H1 (cell line): ENCODE measurements around the gene FXN. TPM values are rescaled to one million over a fixed set of nuclear protein-coding genes. Genes with fewer than 3 reads are reported as not detected.

Experiments
- CTCF ChIA-PET: fragments of 300-600 bp; sonication (Branson Sonifier 250); formaldehyde crosslinking; loops from one replicate; lab custom pipeline; 2021; ENCODE audit not compliant: partially characterized antibody; lab: Charles Lee
- POLR2A ChIA-PET: fragments of 300-600 bp; sonication (Branson Sonifier 250); formaldehyde crosslinking; loops from one replicate; lab custom pipeline; 2021; ENCODE audit warnings: inconsistent platforms; ENCODE audit not compliant: partially characterized antibody; lab: Charles Lee
- DNase-seq, 2 experiments: peaks; one replicate each; pipeline versions ENCODE4 v3.0.0 to v3.0.0-alpha.2; 2010 to 2022; ENCODE audit warnings: low spot score in 2 of 2, low read depth in 1 of 2, mixed read lengths in 1 of 2
- FAIRE-seq: peaks from 2 replicates; lab custom pipeline; 2011; peaks lifted over from hg19 to GRCh38; lab: Jason Lieb, UNC
- H2AFZ ChIP-seq: 2 replicates; pipeline ENCODE4 v1.8.1; 2012; ENCODE audit warnings: low read length, inconsistent platforms
- H2AK5ac ChIP-seq: 2 replicates; pipeline ENCODE4 v1.6.1; 2013; ENCODE audit warnings: low read depth, low read length
- H2BK120ac ChIP-seq: replicated peaks from 2 replicates; pipeline ENCODE3; 2013; ENCODE audit warnings: low read depth, low read length, inconsistent platforms
- H2BK12ac ChIP-seq: 2 replicates; pipeline ENCODE4 v1.6.1; 2013; ENCODE audit warnings: low read depth, low read length
- H2BK15ac ChIP-seq: 2 replicates; pipeline ENCODE4 v1.6.1; 2013; ENCODE audit warnings: low read length
- H2BK20ac ChIP-seq: 2 replicates; pipeline ENCODE4 v1.6.1; 2013; ENCODE audit warnings: low read length
- H2BK5ac ChIP-seq: 2 replicates; pipeline ENCODE4 v1.6.1; 2013; ENCODE audit warnings: low read depth, low read length
- H3K14ac ChIP-seq: 2 replicates; pipeline ENCODE4 v1.6.1; 2013; ENCODE audit warnings: inconsistent platforms; ENCODE audit not compliant: insufficient read length
- H3K18ac ChIP-seq: 2 replicates; pipeline ENCODE4 v1.6.1; 2013; ENCODE audit warnings: low read length; ENCODE audit errors: extremely low read depth
- H3K23ac ChIP-seq: 2 replicates; pipeline ENCODE4 v1.6.1; 2013; ENCODE audit warnings: inconsistent platforms; ENCODE audit not compliant: insufficient read length
- H3K23me2 ChIP-seq: 2 replicates; pipeline ENCODE4 v1.6.1; 2013; ENCODE audit warnings: low read depth, low read length
- H3K27ac ChIP-seq: 2 replicates; pipeline ENCODE4 v1.6.1; 2011; ENCODE audit warnings: low read depth, low read length, inconsistent platforms
- H3K27me3 ChIP-seq, 4 experiments: replicated peaks in 1 of 4; 1 replicate in 1 of 4; 2 replicates in 3 of 4; pipeline versions ENCODE4 v1.6.1 to v1.8.1; 2011 to 2013; ENCODE audit warnings: low read length in 3 of 4, mild to moderate bottlenecking in 3 of 4, inconsistent platforms in 2 of 4, mixed read lengths in 2 of 4, moderate library complexity in 1 of 4; ENCODE audit not compliant: control insufficient read depth in 3 of 4, insufficient read depth in 3 of 4; ENCODE audit errors: extremely low read depth in 1 of 4
- H3K36me3 ChIP-seq, 4 experiments: 2 replicates each; pipeline versions ENCODE4 v1.6.1 to v1.8.1; 2011 to 2013; ENCODE audit warnings: mild to moderate bottlenecking in 4 of 4, low read length in 3 of 4, moderate library complexity in 2 of 4, control low read depth in 1 of 4, inconsistent platforms in 1 of 4; ENCODE audit not compliant: insufficient read depth in 4 of 4, control insufficient read depth in 2 of 4
- H3K4ac ChIP-seq: replicated peaks from 2 replicates; pipeline ENCODE3; 2013; ENCODE audit warnings: low read length, low read depth, mixed read lengths, inconsistent platforms; ENCODE audit not compliant: insufficient read length
- H3K4me1 ChIP-seq, 4 experiments: replicated peaks in 1 of 4; 1 replicate in 1 of 4; 2 replicates in 3 of 4; pipeline versions ENCODE4 v1.6.1 to v1.8.1; 2011 to 2013; ENCODE audit warnings: low read length in 3 of 4, inconsistent platforms in 2 of 4, mixed read lengths in 1 of 4; ENCODE audit not compliant: insufficient read depth in 4 of 4, control insufficient read depth in 3 of 4
- H3K4me2 ChIP-seq, 2 experiments: 2 replicates each; pipeline versions ENCODE4 v1.6.1 to v1.8.1; 2011 to 2013; ENCODE audit warnings: low read depth in 2 of 2, low read length in 2 of 2, control low read depth in 1 of 2, inconsistent platforms in 1 of 2, mild to moderate bottlenecking in 1 of 2; ENCODE audit not compliant: insufficient read depth in 1 of 2
- H3K4me3 ChIP-seq, 4 experiments: fragments of 200-600, 300-600 bp in 1 of 4; sonication (generic), shearing (Covaris generic), sonication (Bioruptor Twin) in 1 of 4; 2 replicates each; pipeline versions ENCODE4 v1.5.1 to v1.8.1; 2011 to 2016; ENCODE audit warnings: low read length in 4 of 4, low read depth in 3 of 4, control low read depth in 2 of 4, inconsistent platforms in 2 of 4, mild to moderate bottlenecking in 2 of 4, mixed read lengths in 1 of 4, moderate library complexity in 1 of 4; ENCODE audit not compliant: insufficient read depth in 2 of 4; ENCODE audit errors: extremely low read depth in 1 of 4
- H3K56ac ChIP-seq: replicated peaks from 2 replicates; pipeline ENCODE3; 2013; ENCODE audit warnings: low read depth, mild to moderate bottlenecking, mixed read lengths, low read length, inconsistent platforms; ENCODE audit not compliant: insufficient read length
- H3K79me1 ChIP-seq: 2 replicates; pipeline ENCODE4 v1.6.1; 2013; ENCODE audit warnings: low read depth, low read length, control low read depth
- H3K79me2 ChIP-seq, 2 experiments: 2 replicates each; pipeline versions ENCODE4 v1.6.1 to v1.8.1; 2012 to 2013; ENCODE audit warnings: low read length in 2 of 2, mild to moderate bottlenecking in 2 of 2, inconsistent platforms in 1 of 2; ENCODE audit not compliant: insufficient read depth in 2 of 2, control insufficient read depth in 1 of 2
- H3K9ac ChIP-seq, 4 experiments: replicated peaks in 1 of 4; 1 replicate in 1 of 4; 2 replicates in 3 of 4; pipeline versions ENCODE4 v1.6.1 to v1.8.1; 2011 to 2013; ENCODE audit warnings: low read depth in 3 of 4, low read length in 3 of 4, control low read depth in 2 of 4, mild to moderate bottlenecking in 2 of 4, moderate library complexity in 2 of 4, inconsistent platforms in 1 of 4; ENCODE audit errors: extremely low read depth in 1 of 4
- H3K9me3 ChIP-seq, 2 experiments: 2 replicates each; pipeline versions ENCODE4 v1.6.1 to v1.8.1; 2012 to 2013; ENCODE audit warnings: mild to moderate bottlenecking in 2 of 2, moderate library complexity in 2 of 2, control low read depth in 1 of 2, inconsistent platforms in 1 of 2, low read depth in 1 of 2, low read length in 1 of 2, mixed read lengths in 1 of 2; ENCODE audit not compliant: insufficient read depth in 2 of 2
- H4K20me1 ChIP-seq, 2 experiments: replicated peaks in 1 of 2; 2 replicates each; pipeline versions ENCODE3 to v1.8.1; 2011 to 2013; ENCODE audit warnings: inconsistent platforms in 2 of 2, low read length in 2 of 2, mild to moderate bottlenecking in 1 of 2; ENCODE audit not compliant: insufficient read depth in 2 of 2, control insufficient read depth in 1 of 2
- H4K5ac ChIP-seq: 2 replicates; pipeline ENCODE4 v1.6.1; 2013; ENCODE audit warnings: low read length, low read depth, mixed read lengths, inconsistent platforms; ENCODE audit not compliant: insufficient read length
- H4K8ac ChIP-seq: 2 replicates; pipeline ENCODE4 v1.8.0; 2013; ENCODE audit warnings: mild to moderate bottlenecking, moderate library complexity, low read length, inconsistent platforms; ENCODE audit not compliant: insufficient read depth; ENCODE audit errors: extremely low read depth
- H4K91ac ChIP-seq: replicated peaks from 2 replicates; pipeline ENCODE3; 2013; ENCODE audit warnings: low read length, mixed read lengths, inconsistent platforms; ENCODE audit not compliant: insufficient read length
- CHD2 ChIP-seq: IDR thresholded peaks from 2 replicates; pipeline ENCODE4 v1.6.1; 2012; ENCODE audit warnings: low read length, improper control_type of control experiment
- CREB1 ChIP-seq: IDR thresholded peaks from 2 replicates; pipeline ENCODE4 v1.6.1; 2012; ENCODE audit warnings: inconsistent platforms
- GABPA ChIP-seq: IDR thresholded peaks from 2 replicates; pipeline ENCODE4 v1.6.1; 2011; ENCODE audit warnings: mild to moderate bottlenecking, low read length, moderate library complexity, borderline replicate concordance; ENCODE audit not compliant: insufficient read depth
- KDM1A ChIP-seq: fragments of 200-600, 300-600 bp; sonication (generic); IDR thresholded peaks from 2 replicates; pipeline ENCODE4 v1.7.1; 2016; ENCODE audit warnings: mild to moderate bottlenecking, low read length, borderline replicate concordance
- KDM5A ChIP-seq: fragments of 200-600 bp; IDR thresholded peaks from 2 replicates; pipeline ENCODE4 v1.7.1; 2012; ENCODE audit warnings: mild to moderate bottlenecking, low read length, inconsistent platforms, mixed read lengths
- RAD21 ChIP-seq, 2 experiments: IDR thresholded peaks in 1 of 2; conservative IDR thresholded peaks in 1 of 2; 2 replicates each; pipeline ENCODE4 v1.6.1; 2011; ENCODE audit warnings: low read depth in 2 of 2, low read length in 2 of 2, improper control_type of control experiment in 1 of 2, inconsistent platforms in 1 of 2, mild to moderate bottlenecking in 1 of 2, moderate library complexity in 1 of 2
- TAF7 ChIP-seq: optimal IDR thresholded peaks from 2 replicates; pipeline ENCODE3; 2011; ENCODE audit warnings: low read depth, mild to moderate bottlenecking, inconsistent platforms, low read length, moderate library complexity, borderline replicate concordance
- TEAD4 ChIP-seq: IDR thresholded peaks from 2 replicates; pipeline ENCODE4 v1.6.1; 2012; ENCODE audit warnings: low read depth, low read length, inconsistent platforms, mixed read lengths
- YY1 ChIP-seq: IDR thresholded peaks from 2 replicates; pipeline ENCODE4 v1.6.1; 2011; ENCODE audit warnings: low read depth, mild to moderate bottlenecking, low read length
- WGBS, 2 experiments: shearing (Covaris generic) in 1 of 2; methylation state at CpG; one replicate each; pipeline versions ENCODE4 v1.1.6 to v1.1.7; 2013 to 2015; ENCODE audit warnings: low lambda C conversion rate in 2 of 2, mixed read lengths in 2 of 2, inconsistent platforms in 1 of 2, low coverage in 1 of 2, missing lambda C conversion rate in 1 of 2; ENCODE audit not compliant: insufficient replicate concordance in 2 of 2, insufficient coverage in 1 of 2, insufficient read length in 1 of 2; ENCODE audit errors: extremely low coverage in 1 of 2, missing lambda C conversion rate in 1 of 2; 5-methylcytosine and 5-hydroxymethylcytosine counted together
- polyA plus RNA-seq, 7 experiments: library from polyadenylated mRNA; depleted of rRNA in 3 of 7; stranded (reverse) in 5 of 7; unstranded in 2 of 7; fragments of >200 nt in 5 of 7; fragments of 200-250 nt in 2 of 7; gene quantifications; 1 replicate in 5 of 7; 2 replicates in 1 of 7; 4 replicates in 1 of 7; pipeline versions ENCODE4 v1.2.1 to v1.2.3, GENCODE V29; 2011 to 2013; ENCODE audit warnings: missing spikeins in 2 of 7, mixed read lengths in 2 of 7
- total RNA-seq: library from RNA; stranded (reverse); fragmentation: NEBNext Ultra II Directional; extraction: Animal tissue kit (Norgen Biotek cat#: 25700); gene quantifications from 2 replicates; pipeline ENCODE4 v1.2.1, GENCODE V29; 2021

The FXN gene
- total and polyA plus RNA-seq, 2 of the 8 experiments (the other 6 are each of a cell fraction or from before 2014, with no cell fraction given), result 34.2 to 37.5 TPM

DNA sequence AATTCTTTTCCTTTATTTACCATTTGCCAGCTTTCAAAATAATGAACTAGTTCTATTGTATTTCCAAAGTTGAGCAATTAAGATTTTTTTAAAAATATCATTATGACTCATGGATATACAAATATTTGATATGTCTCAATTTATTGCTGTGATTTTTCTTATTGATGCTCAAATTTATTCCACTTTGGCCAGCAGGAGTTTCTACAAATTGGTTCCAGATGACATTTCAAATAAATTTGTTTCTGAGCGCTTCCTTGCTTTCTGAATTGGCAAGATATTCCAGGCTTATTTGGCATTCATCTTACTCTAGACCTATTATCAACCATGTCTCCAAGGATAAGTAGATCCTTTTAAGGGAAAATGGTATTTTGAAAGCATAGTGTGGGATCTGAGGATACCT is 80.1 kb downstream of the FXN start:
- H3K4me1 ChIP-seq, result peaks cover 5 to 7% (median 6%) of the 10 kb centered on the region in 4 experiments
- no peak overlapping the region for H2BK12ac ChIP-seq
- DNase-seq, result no peak
- no peak overlapping the region for H2BK15ac ChIP-seq
- no peak overlapping the region for H3K4ac ChIP-seq
- no peaks in the 10 kb centered on the region for H4K20me1 ChIP-seq
- H3K14ac ChIP-seq, result no peak overlapping the region
- H4K91ac ChIP-seq, result no peak overlapping the region
- H3K9ac ChIP-seq, result no peak overlapping the region
- no peak overlapping the region for H3K27ac ChIP-seq
- no peak overlapping the region for H2BK5ac ChIP-seq
- H2AK5ac ChIP-seq, result no peak overlapping the region
- no peaks in the 10 kb centered on the region for H3K36me3 ChIP-seq
- ChIA-PET POLR2A (interaction anchor here (1.4 kb wide), 1 partner anchor 10 kb away, joined by 5 read pairs; no protein-coding TSS in a partner anchor), CTCF (interaction anchor here (1.3 kb wide), 1 partner anchor 10 kb away, joined by 3 read pairs; no protein-coding TSS in a partner anchor)
- H3K4me3 ChIP-seq, result no peak overlapping the region
- H3K4me2 ChIP-seq, result no peak overlapping the region
- H4K8ac ChIP-seq, result no peak overlapping the region
- no peaks in the 10 kb centered on the region for H3K79me1 ChIP-seq
- no peak overlapping the region for H3K23ac ChIP-seq
- no peak overlapping the region for H2AFZ ChIP-seq
- no peaks in the 10 kb centered on the region for H3K27me3 ChIP-seq
- no peak overlapping the region for H3K18ac ChIP-seq
- FAIRE-seq, result no peak
- H3K56ac ChIP-seq, result no peak overlapping the region
- WGBS, 2 experiments, result 95% methylated on average over 1 of the region's 1 CpG; no CpG with 5 or more reads in 1 of the 2 experiments
- TF ChIP-seq TAF7 (no peak), TEAD4 (no peak), KDM5A (no peak), GABPA (no peak), YY1 (no peak), RAD21 (IDR thresholded peaks at IDR 0.05 in 1 of 2, conservative IDR thresholded peaks at IDR 0.05 in 1 of 2; ENCODE audit: low read depth in 2 of 2, low read length in 2 of 2) (no peak), KDM1A (no peak), CHD2 (no peak), CREB1 (no peak)
- 0 out of 2 replicates have a peak, but pooled peaks cover 1% of the 10 kb centered on the region for H3K23me2 ChIP-seq
- no peak overlapping the region for H2BK20ac ChIP-seq
- no peak overlapping the region for H2BK120ac ChIP-seq
- no peak overlapping the region for H4K5ac ChIP-seq
- H3K9me3 ChIP-seq, result no peaks in the 10 kb centered on the region
- no peaks in the 10 kb centered on the region for H3K79me2 ChIP-seq
